Stimulated activated CD4-positive, alpha-beta T cell treated with anti-CD3 and anti-CD28 coated beads, Interleukin-2, amount 100 ng/mL, for 4 hours (primary cell): ENCODE results near the gene LDAH.

Experiments used
- DNase-seq: peaks from one replicate; pipeline ENCODE4 v3.0.0-alpha.2; 2020; ENCODE audit warnings: low read depth

LDAH gene

DNA sequence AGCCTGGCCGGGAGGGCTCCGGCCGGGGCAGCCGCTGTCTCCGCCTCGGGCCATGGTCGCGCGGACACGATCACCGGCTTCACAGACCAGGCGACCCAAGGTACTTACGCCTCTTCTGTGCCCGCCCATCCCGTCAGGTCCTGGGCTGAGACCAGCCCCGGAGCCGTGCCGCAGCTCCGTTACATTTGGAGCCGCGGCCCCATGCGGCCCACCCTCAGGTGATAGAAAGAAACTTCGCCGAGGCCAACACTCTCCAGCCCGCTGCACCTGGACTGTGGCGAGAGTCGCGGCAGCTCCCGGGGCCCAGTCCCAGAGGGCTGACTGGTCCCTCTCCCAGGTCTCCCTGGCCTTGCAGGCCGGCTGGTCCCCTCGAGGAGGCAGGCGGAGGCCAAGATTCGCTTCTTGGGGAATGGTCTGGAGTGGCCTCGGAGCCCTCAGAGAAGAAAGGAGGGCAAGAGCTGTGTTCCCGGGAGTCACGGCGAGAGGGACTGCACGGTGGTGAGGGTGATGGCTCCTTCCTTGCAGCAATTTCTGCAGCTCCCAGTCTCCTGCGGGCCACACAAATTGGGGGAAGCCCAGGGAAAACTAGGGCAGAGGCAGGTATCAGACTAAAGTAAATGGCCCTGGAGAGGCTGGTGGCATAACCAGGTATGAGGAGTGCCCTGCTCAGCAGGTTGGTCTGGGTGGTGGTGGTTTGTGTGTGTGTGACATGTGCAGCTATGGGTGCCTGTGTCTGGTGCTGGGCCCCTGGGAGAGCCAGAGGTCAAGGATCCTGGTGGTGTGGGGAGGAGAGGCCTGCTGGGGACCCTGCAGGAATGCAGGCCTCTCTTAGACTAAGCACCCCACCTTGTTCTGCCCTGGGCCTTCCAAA lies 155.1 kb downstream of the LDAH start:
- DNase-seq: no peak

DNA sequence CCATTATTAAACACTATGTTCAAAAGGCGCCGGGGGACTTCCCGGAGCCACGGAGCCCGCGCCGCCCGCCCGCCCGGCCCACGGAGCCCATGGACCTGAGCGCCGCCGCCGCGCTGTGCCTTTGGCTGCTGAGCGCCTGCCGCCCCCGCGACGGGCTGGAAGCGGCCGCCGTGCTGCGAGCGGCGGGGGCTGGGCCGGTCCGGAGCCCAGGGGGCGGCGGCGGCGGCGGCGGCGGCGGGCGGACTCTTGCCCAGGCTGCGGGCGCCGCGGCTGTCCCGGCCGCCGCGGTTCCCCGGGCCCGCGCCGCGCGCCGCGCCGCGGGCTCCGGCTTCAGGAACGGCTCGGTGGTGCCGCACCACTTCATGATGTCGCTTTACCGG lies 155.8 kb downstream of the LDAH start:
- no peak for DNase-seq

DNA sequence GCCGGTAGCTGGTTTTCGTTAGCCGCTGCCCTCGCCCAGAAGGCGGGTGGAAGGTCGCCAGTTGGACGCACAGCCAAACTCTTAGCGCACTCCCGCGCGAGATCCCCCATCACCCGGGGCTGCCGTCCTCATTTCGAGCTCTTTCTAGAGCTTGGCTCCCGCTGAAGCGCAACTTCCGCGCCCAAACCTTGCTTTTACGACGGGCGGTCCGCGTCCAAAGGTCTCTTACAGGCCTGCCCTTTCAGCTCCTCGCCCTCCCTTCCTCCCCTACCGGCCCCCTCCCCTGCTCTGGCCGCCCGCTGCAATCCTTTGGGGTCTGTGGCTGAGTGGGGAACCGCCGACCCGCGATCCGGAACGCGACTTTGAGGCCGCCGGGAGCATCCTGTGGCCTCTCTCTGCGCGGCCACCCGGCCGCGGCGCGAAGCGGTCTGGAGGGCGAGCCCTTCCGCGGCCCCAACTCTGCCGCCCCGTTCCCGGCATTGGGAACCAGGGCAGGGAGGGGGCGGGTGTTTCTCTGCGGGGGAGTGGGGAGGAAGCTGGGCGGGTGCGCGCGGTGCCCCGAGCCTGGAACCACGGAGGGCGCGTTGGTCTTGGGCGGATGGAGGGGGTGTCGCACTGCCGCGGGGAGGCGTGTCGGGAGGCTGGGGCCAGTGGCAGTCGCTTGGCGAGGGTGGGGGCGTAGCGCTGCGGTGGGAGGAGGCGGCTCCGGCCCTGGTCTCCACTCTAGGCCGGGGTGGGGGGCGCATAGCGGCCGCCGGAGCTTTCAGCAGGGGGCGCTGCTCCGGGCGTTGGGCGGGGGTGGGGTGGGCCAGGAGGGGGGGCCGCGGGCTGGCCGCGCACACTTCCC lies 156.4 kb downstream of the LDAH start, which contains the start of gene GDF7:
GDF7 (plus strand) TSS at position 841 of the 847 bp plus-strand sequence. CDS start 96 bp downstream, outside the sequence.
- DNase-seq: no peak

DNA sequence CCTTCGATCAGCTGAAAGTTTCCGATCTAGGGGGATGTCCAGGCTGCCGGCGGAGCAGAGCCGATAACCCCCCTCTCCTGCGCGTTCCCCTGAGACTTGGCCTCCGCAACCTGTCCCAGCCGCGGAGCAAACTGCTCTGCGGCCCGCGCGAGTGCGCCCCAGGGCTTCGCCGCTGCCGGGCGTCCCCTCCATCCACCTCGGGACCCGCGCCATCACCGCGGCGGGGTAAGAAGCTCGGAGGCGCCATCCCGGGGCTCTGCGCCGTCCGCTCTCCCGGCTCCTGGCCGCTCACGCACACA lies 156.9 kb downstream of the LDAH start:
- no peak for DNase-seq

DNA sequence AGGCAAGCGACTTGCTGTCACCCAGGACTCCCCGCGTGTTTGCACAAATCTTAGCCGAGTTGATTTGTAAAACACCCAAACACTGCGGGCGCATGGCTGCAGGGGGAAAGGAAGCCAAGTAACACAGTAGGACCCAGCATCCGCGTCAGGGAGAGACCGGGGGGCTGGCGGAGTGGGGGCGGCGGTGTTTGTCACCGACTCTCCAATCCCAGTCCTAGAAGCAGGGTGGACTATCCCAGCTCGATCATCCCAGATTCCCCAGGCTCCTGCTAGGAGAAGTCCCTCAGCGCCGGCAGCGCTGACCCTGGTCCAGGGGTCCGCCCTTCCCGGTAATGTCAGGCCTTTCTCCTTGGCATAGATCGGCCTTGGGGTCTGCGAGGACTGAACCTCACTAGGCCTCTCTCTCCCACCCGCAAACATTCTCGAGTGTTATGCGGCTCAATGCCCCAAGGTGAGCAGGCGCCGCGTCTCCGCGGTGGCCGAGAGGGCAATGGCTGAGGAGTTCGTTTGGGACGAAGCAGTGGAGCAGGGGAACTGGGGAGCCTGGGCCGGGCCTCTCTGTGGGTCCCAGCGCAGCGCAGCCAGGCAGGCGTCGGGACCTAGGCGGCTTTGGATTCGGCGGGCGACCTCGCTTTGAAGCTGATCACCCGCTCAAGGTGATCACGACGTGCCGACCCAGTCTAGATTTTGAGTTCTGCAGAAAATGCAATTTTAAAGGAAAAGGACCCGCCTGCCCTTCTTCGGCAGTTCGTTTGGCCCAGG lies 157.5 kb downstream of the LDAH start:
- DNase-seq: no peak

DNA sequence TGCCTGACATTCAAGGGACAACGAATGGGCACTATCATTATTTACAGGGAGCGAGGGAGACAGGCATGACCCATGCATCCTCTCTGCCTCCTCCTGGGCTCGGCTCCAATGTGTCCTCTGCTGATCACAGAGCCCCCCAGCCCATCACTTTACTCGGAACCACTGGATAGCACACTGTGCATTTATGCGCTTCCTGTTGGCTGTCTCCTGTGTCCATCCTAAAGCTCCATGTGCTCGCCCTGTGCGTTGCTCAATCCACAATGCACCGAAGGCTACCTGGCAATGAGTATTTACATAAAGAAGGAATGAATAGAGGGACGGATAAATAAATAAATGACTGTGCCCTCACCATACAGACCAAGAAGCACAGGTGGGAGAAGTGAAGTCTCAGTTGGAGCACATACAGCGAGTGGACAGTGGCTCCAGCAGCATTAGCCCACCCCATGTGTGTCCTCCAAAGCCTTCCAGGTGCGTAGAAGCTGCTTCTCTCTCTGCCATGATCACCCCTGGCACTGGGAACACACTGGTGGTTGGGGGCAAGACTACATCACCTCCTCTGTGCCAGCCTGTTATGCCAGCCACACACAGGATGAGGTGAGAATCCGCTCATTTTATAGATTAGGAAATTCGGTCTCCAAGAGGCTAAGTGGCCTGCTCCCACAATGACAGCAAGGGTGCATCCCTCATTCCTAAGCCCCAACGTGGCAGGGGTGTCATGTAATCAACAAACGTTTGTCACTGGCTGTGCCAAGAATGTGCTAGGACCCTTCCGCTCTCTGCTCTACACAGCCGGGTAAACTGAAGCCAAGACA lies 158.3 kb downstream of the LDAH start:
- no peak for DNase-seq

DNA sequence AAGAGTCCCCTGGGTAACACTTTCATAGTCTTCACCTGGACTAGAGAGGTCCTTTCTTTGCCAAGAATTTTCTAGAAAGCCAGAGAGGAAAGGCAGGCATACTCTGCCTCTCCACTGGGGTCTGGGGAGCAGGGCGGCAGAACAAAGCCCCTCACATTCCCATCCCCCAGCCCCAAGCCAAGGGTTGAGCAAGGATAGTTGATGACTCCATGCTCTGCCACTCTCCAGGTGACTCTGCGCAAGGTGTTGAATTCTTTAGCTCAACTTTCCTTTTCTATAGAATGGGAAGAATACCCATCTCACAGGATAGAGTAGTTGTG lies 158.9 kb downstream of the LDAH start:
- no peak for DNase-seq

DNA sequence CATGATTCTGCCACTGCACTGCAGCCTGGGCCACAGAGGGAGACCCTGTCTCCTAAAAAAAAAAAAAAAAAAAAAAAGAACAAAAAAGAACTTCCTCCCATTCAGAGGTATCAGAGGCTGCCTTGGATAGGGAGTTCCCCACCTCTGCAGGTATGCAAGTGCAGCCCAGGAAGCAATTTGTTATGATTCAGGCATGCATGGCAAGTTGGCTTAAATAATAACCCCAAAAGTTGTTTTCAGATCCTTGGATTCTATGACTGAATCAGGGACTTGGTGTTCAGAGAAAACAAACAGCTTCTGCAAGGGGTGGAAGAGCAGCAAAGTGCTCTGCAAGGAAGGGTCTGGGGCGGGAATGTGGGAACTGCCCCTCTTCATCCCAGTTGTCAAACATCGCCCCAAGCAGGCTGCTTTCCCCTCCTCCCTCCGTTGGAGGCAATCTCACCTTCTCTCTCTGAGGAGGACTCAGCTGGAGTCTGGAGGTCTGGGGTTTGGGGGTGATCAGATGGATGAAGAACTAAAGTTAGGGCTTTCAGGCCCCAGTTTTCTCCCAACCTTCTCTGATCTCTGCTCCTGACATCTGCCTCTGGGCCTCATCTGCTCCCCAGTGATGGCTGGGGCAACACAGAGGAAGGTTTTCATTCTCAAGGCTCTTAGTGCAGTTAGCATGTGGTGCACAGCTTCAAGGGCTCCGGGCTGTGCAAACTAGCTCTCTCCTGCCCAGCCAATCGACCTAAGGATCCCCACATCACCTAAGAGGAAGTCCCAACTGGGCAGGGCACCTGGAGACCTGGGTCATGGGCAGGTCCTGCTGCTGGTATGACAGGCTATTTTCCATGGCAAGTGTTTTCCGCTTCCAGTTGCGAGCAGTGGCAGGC lies 159.5 kb downstream of the LDAH start:
- DNase-seq: no peak

DNA sequence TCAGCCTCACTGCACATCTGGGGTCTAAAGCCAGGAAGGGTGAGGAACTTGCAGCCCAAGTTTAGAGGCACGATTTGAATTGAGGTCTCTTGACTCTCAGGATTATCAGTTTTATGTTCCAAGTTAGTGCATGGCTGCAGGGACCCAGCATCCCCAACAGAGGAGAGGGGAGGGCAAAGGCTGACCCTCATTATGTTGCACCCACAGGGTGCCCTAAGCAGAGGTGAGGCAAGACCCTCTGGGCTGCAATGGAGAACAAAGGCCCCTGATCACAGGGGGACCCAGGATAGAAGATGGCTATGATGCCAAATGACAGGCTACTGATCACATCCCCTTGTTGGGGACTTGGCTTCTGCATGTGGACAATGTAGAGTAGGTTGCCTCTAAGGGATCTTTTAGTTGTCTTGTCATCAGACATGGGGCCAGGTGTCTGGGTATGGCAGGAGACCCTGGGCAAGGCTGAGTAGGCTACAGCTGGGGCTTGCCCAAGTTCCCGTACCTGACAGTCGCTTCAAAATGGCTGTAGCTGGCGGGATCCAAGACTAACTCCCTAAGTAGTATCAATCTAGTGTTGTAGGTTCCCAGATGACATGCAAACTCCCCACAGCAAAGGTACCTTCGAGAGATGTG lies 160.5 kb downstream of the LDAH start:
- DNase-seq: no peak

DNA sequence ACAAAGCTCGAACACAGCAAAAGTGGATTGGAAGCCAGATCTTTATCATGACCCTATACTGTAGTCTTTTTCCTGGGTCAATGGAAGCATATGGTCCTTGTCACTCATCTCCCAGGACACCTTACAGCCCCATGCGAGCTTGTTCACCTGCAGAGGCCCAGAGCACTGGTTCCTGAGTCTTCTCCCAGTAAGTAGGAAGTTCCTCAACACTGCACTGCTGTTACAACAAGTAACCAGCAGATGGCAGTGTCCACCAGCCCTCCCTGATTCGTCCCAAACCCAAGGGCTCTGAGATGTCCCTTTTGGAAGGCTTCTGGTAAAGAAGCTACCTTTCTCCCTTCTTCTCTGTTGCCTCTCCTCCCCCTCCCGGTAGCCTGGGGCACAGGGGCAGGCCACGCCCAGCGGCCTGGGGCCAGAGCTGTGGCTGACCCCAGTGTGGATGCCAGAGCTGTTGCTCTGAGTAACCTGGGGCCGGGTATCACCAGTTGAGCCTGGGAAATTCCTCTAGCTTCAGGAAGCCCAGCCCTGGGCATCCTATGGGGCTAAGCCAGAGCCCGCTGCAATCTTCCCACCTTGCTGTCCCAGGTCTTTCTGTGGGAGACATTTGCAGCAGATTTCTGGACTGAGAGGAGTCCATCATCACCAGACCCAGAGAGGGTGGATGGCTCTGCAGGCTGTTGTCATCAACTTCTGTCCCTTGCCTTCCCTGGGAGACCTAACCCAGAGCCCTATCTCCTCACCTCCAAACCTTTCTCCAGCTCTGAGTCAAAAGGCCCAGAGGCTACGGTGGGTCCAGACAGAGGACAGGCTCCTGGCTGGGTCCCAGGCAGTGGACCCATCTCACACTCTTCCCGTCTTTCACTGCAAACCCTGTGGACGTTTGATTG lies 161.2 kb downstream of the LDAH start:
- peak; percentile 49 for DNase-seq

DNA sequence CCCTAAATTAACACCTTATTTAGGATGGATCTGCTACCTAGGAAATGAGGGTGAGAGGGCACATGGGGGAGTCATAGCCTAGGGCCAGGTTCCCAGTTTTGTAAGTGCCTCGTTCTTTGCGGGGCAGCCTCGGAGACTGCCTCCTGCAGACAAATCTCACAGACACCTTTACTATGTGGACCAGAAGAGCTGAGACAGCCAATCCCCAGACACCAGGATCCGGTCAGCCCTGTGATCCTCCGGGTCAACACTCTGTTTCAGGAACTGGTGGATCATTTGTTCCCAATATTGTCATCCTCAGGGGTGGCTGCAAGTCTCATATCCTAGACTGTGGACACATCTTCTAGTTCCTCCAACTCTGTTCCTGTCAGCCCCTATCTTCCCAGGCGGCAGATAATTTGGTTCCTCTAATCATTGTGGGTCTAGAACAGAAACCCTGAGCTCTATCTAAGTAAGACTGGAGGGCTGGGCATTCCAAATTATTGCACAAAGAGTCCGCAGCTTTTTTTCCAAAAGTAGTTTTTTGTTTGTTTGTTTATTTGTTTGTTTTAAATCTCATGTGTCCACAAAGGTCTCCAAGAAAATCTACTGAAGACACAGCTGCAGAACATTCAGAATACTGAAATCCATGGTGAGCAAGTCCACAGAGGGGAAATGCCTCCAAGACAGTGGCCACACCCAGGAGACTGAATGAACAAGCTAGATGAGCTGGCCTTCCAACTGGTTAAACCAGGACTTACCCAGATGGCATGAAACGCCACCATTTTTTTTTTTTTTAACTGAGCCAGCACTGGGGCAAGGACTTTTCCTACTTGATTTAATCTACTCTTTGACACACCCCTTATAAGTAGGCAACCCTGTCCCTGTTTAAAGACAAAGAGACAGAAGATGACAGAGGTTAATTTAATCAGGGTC lies 162.1 kb downstream of the LDAH start:
- no peak for DNase-seq

DNA sequence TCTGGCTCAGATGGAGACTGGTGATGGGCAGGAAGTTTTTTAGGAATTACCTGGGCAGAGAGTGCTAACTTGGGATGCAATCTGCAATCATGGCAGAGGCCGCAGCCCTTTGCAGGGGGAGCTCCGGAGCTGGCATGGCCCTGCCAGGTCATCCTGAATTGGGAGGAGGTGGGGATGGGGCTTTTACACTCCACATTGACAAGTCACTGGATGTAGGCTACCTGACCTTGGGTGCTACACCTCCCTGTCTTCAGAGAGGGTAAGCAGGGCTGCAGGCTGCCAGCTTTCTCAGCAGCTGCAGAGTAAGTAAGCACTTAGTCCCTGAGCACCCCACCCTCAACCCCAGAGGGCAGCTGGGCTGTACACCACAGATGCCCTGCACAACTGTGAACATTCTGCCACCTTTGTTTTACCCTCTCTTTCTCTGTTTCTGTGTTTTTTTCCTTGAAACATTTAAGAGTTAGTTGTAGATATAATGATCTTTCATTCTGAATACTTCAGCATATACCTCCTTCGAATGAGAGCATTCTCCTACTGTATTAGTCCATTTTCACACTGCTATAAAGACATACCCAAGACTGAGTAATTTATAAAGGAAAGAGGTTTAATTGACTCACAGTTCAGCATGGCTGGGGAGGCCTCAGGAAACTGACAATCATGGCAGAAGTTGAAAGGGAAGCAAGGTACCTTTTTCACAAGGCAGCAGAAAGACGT lies 165.2 kb downstream of the LDAH start:
- no peak for DNase-seq

DNA sequence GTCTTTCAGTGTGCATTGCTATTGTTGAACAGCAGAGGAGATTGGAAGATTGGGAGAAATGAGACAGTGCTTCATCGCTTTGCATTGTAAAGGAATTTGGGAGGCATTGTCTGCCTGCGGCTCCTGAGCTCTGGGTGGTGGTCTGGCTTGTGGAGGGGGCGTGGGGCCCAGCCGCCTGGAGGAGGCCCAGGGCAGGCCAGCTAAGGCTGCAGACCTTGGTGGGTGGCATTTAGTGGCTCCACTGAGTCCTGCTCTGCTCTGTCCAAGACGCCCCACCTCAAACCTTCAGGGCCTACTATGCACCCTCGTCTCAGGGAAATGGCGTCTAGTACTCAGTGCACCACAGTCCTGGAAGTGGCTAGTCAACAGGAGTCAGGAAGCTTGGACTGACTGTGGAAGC lies 166.3 kb downstream of the LDAH start:
- no peak for DNase-seq

DNA sequence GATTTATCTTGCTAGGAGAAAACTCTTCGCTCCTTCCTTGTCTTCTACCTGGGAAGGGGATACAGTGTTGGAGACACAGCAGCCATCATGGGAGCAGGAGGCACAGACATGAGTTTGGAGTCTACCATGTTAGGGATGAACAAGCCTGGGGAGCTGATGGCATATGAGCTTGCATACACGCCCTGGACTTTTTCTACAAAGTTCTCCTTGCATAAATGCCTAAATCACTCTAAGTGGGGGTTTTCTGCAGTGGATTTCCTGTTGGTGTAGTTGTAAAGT lies 168.4 kb downstream of the LDAH start:
- no peak for DNase-seq

DNA sequence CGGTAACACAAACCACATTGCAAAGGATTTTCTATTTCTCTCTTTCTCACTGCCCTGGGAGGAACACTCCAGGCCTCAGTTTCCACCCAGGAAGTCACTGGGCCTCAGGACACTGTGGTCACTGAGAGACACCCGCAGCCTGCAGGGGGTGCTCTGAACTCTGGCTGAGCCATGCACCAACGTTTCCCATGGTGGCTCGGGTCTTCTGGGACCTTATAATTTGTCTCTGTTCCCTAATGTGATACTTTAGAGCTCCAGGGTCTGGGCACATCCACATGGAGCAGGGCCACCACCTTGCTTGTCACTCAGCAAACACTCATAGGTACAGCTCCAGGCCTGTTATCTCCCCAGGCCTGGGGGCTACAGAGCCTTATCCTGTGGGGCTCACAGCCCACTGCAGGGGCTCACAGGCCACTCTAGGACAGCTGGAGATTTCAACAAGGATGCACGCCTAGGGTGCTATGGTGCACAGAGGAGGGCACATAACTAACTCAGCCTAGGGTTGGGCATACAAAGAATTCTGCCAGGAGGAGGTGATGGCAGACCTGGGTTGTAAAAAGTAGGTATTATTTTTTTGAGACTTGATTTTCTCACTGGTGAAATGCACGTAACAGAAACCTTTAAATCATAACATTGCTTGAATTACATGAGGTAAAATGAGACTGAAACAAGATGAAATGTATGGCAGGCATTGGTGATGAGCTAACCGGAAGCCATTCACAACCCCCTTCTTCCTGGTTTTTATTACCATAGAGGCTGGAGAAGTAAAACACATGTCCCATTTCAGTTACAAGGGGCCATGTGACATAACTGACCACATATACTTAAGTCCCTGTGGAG lies 169.0 kb downstream of the LDAH start:
- DNase-seq: no peak

DNA sequence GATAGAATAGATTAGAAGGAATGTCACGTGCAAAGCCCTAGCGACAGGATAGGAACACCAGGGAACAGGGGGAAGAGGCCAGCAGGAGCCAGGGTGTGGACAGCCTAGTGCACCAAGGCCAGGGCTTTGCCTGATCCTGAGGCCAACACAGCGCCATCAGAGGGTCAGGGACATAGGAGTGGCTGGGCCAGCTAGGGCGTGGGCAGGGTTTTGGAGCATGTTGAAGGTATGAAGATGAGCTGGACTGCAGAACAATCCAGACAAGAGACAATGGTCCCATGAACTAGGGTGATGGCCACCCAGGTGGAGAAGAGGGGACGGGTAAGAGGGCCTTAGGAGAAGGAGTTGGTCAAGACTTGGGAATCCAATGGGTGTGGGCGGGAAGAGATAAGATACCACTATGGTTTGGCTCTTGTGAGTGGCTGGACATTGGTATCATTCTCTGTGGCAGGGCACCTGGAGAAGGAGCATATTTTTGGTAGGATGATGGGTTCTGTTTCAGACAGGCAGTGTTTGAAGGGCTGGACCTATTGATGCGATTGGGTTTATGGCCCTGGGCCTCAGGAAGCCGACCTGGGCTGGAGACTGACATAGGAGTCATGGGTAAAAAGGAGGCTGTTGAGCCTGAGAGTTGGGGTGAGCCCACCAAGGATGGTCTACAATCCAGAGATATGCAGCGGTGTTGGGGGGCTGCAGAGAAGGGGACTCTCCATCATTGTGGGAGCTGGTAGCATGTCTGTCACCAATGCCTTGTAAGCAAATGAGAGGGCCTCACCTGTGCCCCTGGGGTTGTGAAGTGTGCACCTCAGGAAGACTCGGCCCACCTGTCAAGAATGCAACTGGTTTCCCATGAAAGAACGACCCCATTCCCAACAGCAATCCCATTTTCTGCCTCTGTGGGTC lies 170.0 kb downstream of the LDAH start:
- no peak for DNase-seq
